GM19452 (cell line): Measurements from ENCODE around the gene TNS1.

ENCODE experiments used
- ATAC-seq: cut with Tn5 transposase; IDR thresholded peaks from one replicate; pipeline ENCODE4 v1.9.1; 2021; ENCODE audit not compliant: unreplicated experiment

The TNS1 gene

DNA sequence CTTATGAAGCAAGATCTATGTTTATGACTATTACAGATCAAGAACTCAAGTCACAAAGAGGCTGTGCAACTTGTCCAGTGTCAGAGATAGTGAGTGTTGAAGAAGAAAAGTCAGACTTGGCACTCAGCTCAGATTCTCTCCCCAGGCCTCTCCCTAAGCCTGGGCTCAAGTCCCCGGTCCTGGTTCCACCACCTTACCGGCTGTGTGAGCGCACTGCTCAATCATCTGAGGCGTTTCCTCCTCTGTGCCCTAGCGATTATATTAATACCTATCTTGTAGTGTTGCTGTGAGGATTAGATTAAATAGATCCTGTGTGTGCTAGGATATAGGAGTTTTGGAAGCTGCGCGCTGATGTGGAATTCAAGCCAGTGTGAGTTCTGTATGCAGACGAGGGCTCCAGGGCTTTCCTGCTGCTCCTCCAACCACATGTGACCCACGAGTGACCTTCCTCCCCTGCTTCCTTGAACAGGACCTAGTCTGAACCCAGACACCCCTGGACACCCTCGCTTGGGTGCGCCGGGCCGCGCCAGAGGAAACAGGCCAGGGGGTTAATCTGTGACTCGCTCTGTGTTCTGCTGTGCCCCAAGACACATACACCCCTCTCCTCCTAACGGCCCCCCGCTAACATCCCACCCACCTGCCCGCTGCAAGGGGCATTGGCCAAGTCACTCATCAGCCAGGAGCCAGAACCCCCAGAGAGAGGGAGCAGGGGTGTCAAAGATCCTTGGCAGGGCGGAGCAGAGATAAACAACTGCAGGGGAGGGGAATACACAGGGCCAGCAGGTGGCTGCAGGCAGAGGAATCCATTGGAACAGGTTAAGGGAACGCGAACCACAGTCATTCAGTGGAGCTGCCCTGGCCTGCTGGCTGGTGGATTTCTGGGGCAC lies 38.3 kb downstream of the TNS1 start:
- no peak for ATAC-seq

DNA sequence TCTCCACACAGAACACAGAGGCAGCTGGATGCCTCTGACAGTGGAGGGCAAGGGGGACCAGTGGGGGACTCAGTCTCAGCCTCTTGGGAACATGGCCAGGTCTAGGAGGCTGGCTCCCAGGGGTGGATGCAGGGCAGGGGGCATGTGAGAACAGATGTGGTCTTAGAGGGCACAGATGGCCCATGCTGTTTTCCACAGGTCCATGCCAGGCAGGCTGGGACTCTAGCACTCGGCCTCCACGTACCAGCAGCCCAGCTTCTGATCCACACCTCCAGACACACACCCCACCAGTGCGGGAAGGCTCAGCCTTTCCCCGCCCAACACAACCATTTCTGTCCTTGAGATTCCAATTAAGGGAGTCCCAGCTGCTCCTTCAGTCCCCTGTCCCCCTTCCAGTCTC lies 42.4 kb downstream of the TNS1 start:
- ATAC-seq, result no peak

DNA sequence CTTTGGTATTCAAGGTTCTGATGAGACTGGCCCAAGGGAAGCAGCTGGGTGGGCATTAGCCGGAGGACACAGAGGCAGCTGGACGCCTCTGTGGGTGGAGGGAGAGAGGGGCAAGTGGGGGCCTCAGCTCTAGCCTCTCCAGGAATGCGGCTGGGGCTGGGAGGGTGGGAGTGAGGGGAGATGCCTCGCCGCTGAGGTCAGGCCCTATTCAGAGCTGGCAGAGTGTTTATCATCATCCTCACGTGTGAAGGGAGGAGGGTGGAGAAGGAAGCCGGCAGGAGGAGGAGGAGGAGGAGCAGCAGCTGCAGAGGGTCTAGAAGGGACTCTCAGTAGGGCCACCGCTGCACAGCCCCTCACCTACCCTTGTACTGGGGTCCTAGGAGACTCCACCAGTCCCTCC lies 43.1 kb downstream of the TNS1 start:
- no peak for ATAC-seq

DNA sequence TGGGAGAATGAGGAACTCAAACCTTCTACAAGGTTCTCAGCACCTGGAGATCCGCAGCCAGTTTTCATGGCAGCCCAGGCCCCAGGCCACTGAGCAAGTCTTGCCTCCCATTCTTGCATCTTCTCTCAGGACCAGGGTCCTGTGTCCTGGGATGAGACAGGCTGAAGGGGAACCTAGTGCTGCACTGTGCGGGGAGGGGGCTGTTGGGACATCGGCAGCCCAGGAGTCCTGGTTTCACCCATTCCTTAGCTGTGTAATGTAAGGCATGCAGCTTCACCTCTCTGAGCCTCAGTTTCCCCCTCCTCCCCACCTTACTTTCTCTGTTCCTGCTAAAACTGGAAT lies 43.9 kb downstream of the TNS1 start:
- ATAC-seq, result no peak

DNA sequence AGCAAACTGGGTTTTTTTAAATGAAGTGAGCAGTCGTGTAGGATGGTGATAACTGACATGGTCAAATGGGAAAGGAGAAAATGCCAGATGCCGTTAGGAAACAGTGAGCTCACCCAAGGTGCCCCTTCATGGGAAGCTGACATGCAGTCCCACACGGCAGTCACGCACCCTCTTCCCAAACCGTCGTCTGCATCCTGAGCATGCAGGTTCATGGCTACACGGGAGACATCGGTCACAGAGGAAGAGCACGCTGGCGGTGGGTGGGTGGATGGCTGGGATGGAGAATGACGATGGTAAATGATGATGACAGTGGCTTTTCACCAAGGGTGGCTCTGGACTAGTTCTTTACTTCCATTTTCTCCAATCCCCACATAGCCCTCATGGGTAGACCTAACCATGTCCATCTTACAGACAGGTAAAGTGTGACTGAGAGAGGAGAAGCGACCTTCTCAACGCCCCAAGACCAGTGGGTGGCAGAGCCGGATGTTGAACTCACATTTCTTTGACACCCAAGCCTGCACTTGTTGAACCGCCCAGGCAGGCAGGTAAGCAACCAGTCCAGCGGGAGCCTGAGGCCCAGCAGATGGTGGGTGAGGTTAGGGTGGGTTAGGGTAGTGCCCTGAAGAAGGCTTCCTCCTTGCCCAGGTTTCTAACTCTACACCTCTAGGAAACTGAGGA lies 44.5 kb downstream of the TNS1 start:
- ATAC-seq, result no peak

DNA sequence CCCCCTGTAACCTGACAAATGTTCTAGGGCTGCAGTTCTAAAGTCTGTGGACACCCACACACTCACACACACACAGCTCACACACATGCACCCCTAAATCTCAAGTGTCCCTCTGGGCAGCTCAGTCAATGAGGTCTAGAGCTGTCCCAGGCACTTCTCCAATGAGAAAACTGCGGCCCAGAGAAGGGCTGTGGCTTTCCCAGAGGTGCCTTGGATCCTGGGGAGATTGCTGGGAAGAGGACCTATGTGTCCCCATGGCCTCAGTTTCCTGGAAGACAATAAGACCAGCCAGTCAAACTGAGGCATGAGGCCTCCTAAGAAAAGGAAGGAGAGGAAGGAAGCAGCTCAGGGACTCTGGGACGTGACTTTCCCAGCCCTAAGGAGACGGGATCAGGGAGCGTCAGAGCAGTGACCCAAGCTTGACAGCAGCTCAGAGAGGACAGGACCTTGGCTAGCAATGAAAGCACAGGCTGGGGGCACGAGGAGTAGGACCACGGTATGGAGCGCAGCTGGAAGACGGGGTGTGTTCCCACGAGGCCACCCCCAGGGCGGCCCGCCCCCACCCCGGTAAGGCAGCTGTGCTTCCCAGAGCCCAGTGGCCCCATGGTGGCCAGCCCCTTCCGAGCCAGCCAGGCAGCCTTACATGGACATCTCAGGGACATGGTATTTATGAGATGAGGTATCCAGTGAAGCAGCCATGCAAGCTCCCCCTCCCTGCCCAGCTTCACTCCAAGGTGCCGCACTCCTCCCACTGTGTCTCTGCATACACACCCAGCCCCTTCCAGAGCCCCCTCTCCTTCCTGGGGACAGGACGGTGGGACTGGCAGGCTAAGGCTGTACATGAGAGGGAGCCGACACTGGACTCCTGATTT lies 46.0 kb downstream of the TNS1 start:
- no peak for ATAC-seq

DNA sequence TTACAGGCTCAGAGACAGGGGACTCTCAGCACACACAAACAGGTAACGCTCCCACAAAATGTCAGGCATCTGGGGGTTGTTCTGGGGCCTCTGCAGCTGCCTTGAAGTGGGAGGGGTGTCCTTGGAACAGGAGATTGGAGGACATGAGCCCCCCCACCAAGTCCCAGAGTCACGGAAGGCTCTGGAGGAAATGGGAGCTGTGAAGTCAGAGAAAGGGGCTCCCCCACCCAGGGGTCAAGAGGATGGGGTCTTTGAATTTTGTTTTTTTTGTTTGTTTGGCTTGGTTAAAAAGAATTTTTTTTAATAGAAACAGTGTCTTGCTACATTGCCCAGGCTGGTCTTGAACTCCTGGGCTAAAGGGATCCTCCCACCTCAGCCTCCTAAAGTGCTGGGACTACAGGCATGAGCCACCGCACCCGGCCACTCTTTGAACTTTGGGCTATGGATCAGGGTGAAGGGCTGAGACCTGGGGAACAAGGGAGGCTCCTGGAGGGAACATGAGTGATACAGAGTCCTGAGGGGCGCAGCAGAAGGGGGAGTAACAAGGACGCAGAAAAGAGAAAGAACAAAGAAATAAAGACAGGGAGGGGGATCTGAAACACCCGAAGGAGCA lies 46.8 kb downstream of the TNS1 start:
- ATAC-seq, result no peak

DNA sequence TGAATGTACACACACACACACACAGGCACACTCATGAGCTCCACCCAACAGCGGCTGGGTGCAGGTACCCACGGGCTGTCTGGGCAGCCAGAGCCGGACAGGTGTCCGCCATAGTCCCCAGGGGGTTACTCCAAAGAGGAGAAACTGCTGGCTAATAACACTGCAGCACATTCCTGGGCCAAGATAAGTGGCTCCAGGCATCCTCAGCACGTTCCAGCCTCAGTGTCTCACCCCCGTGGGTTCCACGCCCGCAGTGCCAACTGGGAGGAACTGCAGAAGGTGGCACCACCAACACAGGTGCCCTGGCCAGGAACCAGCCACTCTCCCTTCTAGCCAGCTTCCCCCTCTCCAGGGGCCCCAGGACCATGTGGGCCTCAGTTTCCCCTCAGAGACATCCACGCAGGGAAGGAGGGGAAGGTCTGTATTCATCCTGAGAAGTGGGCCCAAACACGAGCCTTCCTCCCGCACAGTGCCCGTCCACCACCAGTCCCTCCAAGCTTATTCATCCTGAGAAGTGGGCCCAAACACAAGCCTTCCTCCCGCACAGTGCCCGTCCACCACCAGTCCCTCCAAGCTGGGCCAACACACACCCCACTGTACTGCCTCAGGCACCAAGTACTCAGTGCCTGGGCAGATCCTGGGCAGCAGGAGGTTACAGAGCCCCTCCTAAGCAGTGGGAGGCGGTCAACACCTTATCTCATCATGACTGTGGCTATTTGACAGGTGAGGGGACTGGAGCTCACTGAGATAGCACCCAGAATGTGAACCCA lies 47.6 kb downstream of the TNS1 start:
- no peak for ATAC-seq

DNA sequence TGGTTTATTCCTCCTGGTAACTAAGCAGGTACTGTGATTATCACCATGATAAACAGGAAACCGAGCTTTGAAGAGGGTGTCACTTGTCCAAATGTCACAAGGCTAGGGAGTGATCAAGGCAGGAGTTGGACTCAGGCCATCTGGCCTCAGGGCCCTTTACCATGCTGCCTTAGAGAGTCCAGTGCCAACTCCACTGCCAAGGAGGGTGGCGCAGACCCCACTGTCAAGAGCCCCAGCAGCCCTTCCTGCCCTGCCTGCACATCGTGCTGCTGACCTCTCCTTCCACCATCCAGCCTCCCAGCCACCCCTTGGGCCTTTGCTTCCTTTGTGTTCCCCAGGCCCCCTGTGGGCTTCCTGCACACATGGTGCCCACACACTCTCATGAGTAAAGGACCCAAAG lies 48.3 kb downstream of the TNS1 start:
- no peak for ATAC-seq

DNA sequence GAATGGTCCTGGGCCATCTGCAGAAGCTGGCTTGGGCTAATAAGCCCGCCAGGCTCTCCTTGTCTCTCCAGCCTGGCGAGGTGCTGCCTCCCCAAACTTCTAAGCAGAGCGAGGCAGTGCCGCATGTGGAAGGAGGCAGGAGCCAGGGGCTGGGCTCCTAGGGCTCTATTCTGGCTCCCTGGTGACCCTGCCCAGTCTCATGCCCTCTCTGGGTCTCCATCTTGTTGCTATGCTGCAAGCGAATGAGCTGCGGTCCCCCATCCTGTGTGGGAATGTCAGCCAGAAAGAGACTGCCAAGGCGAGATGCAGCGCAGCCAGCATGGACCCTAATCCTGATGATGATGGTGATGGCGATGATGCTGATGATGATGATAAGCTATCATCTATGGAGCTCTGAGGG lies 48.7 kb downstream of the TNS1 start:
- no peak for ATAC-seq

DNA sequence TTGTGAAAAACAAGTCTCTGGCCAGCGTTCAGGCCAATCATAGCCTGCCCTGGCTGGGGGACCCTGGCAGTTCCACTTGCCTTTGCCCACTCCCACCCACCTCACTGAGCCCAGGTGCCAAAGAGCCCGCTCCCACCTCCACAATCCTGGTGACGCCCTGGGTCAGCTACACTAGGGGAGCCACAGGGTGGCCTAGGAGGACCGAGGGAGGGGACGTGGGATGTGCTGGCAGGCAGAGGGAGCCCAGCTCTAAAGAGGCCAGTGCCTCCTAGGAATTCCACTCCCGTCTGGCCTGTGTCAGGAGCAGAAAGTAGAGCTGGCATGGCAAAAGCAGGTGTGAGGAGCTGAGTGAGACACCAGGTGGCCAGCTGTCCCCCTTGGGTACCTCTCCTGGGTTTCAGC lies 49.3 kb downstream of the TNS1 start:
- ATAC-seq, result no peak

DNA sequence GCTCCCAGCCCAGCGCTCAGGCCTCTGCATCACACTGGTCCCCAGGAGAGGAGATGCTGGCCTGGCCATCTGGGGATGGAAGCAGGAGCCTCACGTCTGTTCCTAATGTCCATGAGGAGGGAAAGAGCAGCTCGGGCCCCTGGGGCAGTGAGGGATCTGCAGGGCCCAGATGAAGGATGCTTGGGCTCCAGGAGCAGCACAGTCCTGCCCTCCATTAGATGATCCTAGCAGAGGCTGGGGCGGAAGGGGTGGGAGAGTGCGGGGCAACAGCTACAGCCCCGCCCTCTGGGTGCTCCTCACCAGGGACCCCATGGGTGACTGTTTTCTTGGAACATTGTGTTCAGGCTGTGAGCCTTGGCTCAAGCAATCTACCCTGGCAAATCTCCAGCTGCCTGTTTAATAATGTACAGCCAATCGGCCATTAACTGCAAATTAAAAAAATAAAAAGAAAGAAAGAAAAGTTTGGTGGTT lies 49.7 kb downstream of the TNS1 start:
- no peak for ATAC-seq

DNA sequence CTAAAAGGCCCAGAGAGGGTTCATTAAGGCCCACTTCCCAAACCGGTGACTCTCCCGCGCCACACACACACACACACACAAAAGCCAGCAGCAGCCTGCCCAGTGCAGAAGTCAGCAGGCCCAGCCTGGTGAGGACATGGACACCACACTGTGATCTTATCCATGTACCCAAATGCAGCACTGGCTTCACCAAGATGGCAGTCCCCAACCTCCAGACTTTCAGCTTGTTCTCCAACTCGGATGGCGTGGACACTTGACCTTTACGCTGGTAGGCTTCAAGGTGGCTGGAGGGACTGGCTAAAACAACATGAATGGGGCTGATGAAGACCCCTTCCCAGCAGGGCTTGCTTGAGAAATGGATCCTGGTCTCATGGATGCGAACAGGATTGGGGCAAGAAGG lies 50.4 kb downstream of the TNS1 start:
- no peak for ATAC-seq

DNA sequence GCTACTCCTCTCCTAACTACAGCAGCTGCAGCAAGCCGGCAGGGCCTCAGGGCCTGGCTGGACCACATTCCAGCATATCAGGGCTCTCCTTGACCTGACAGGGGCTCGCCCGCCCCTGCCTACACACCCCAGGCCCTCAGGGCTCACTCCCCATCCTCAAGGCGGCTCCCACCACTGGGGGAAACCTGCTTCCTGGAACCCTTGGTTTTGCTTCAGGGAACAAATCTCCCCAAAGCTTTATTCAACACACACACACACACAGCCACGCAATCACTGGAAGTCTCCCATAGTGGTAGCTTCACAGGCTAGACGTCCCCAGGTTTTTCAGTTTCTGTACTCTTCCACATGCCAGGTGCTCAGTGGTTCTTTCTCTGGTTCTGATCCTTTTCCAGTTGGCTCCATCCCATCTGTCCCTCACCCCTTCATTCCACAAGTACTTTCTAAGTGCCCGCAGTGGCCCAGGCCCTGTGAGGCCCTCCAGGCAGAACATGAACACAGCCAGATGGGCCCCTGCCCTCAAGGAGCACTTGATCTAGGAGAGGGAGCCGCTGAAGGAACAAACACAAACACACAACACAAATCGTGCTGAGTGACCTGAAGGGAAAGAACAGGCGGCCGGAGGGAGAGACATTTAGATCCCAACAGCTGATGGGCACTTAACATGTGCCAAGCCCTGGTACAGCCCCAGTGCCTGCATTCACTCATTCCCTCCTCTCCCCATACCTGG lies 51.1 kb downstream of the TNS1 start:
- ATAC-seq, result no peak

DNA sequence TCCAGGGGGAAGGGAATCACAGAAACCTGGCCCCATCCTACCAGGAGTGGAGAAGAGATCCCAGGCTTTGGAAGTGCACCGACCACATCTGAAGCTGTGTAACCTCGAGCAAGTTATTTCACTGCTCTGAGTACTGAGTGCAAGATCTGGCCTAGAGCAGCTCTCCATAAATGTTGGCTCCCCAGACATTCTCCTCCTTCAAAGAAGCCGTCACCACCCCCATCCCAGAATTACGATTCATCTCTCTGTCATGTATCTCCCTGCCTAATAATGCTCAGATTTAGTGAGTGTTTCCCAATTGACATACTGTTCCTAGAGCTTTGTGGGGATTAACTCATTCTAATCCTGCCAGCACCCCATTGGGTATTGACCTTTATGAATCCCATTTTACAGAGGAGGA lies 51.7 kb downstream of the TNS1 start:
- ATAC-seq, result no peak

DNA sequence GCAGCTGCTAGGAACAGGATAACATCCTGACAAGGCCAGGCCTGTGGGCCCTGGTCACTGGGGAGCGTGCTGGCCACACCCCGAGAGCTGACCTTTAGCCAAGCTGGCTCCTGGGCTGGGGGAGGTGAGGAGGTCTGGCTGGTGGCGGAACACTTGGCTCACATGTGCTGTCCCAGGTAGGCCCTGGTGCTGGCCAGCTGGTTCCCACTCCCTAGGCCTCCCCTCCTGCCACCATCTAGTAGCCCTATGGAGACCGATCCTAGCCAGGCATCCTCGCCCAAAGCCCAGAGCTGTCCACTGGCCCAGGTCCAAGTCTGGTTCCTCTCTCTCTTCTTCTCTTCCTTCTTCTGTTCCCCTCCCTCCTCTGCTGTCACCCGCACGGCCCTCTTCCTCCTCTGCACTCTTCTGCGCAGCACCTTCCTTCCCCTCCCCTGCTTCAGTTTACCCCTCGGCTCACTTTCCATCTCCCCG lies 52.4 kb downstream of the TNS1 start:
- ATAC-seq, result no peak

DNA sequence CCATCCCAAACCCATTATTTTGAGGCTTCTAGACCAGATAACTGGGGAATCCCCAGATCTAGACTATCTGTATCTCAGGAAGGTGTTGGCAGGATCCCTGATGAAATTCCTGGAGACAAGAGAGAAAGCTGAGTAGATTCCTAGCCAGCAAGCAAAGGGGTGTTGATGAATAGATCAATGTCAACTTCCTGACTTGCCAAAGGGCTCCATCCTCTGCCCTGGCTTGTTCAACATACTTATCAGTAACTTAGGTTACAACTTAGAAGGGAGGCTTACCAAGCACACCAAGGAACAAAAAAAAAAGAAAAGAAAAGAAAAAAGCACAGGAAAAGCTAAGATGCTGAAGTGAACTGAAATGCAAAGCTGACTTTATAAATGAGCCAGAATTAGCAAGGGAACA lies 53.3 kb downstream of the TNS1 start:
- ATAC-seq, result no peak

DNA sequence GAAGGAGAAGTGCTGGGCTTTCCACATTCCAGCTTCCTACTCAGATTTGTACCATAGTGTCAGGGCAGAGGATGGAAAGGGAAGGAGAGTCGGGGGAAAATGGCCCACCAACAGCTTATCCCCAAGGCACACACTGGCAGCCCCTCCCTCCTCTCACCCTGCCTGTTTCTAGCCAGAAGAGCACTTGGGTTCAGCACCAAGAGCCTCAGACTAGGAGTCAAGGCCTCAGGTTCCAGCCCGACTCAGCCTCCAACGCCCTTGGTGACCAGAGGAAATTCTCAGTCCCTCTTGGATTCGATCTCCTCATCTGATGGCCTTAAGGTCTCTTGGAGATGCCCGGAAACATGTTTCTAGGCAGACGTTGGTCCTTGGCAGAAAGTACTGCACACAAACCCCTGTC lies 53.9 kb downstream of the TNS1 start:
- ATAC-seq, result no peak

DNA sequence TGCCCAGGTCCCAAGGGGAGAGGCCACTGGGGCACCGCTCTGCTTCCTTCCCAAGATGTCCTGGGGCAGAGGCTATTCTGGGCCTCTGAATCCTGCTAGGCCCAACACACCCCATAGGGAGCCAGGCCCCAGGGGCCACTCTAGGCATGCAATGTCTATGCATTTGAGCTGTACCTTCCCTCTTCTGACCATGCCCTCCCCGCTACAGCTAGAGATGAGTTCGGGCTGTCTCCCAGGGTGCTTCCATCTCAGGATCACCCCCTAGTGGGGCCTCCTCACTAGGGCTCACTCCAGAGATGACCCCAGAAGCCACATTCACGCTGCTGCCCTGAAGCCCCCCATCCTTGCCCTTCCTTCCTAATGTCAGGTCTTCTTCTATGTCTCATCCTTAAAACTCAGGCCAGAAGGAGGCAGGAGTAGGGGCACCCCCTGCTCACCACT lies 54.4 kb downstream of the TNS1 start:
- ATAC-seq, result no peak
